ENCODE results near the gene PLAC8L1.

PLAC8L1 gene

GRCh38 chr5:146048994-146049703, 56.2 kb downstream of the PLAC8L1 start:
- Histone ChIP-seq H3K27me3 (no peaks in the 10 kb centered on the region; the same call in 1 of the 2 replicates), H3K4me1 (no peaks in the 10 kb centered on the region), H3K9me3 (no peaks in the 10 kb centered on the region), H3K4me3 (ENCODE audit: low read depth, low read length) (no peak overlapping the region), H3K36me3 (no peaks in the 10 kb centered on the region)
- peak; percentile 83 for TF ChIP-seq CTCF (IDR thresholded peaks at IDR 0.05; ENCODE audit: low read depth, low read length)
- peak; percentile 47 for DNase-seq

DNA sequence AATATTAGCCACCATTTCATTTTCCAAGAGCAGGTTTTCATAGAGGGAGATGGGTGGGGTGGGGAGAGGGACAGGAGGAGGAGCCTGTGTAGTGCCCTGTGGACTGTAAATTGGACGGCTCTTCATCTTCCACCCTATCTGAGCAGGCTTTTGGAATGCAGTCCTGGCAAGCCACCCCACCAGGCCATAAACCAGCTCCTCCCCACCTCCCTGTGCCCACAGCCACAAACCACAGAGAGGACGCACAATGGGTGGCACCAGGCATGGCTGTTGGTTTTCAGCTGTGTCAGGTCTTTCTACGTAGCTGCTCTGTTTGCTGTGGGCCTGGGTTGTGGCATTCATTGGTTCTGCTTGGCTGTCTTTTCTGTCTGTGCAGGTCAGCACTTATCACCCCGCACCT, 58.0 kb downstream of the PLAC8L1 start:
- Histone ChIP-seq H3K4me3 (ENCODE audit: low read depth, low read length) (no peak overlapping the region), H3K9me3 (no peaks in the 10 kb centered on the region), H3K36me3 (no peaks in the 10 kb centered on the region), H3K4me1 (no peaks in the 10 kb centered on the region), H3K27me3 (no peaks in the 10 kb centered on the region; the same call in 1 of the 2 replicates)
- TF ChIP-seq CTCF (IDR thresholded peaks at IDR 0.05; ENCODE audit: low read depth, low read length): no peak
- DNase-seq: no peak

- no peak for TF ChIP-seq CTCF (IDR thresholded peaks at IDR 0.05; ENCODE audit: low read depth, low read length)
- Histone ChIP-seq H3K9me3 (no peaks in the 10 kb centered on the region), H3K27me3 (no peaks in the 10 kb centered on the region; the same call in 1 of the 2 replicates), H3K36me3 (no peaks in the 10 kb centered on the region), H3K4me1 (no peaks in the 10 kb centered on the region), H3K4me3 (ENCODE audit: low read depth, low read length) (no peak overlapping the region)
- no peak for DNase-seq
These were observed 61.7 kb downstream of the PLAC8L1 start for GRCh38 chr5:146043722-146044121.

DNA sequence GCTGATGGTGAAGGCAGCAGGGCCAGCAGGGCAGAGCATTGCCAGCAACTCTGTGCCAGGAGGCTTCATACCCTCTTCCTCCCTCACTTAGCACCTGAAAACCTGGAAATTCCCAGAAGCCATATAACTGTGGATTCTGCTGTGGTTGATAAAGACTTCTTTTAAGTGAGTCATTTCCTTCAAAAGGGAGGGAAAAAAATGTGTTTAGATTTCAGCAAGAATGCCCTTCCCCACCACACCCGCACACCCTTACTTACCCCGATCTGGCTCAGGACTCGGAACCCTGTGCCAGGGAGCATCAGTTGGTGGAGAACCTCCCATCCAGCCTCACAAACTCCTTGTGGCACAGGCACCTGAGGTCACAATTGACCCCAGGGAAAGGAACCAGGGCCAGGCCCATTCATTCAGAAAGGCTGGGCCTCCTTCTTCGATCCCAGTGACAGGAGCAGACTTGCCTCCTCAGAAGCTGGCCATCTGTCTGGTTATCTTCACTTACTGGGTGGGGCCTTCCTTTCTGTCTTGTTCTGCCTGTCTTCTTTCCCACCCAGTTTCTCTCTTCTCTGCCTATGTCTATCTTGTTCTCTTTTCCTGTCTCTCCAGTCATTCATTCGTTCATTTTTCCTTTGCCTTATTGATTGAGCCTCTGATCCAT, 62.6 kb downstream of the PLAC8L1 start:
- Histone ChIP-seq H3K4me3 (ENCODE audit: low read depth, low read length) (no peak overlapping the region), H3K36me3 (no peaks in the 10 kb centered on the region), H3K4me1 (no peaks in the 10 kb centered on the region), H3K27me3 (no peaks in the 10 kb centered on the region; the same call in 1 of the 2 replicates), H3K9me3 (no peaks in the 10 kb centered on the region)
- DNase-seq: no peak
- TF ChIP-seq CTCF (IDR thresholded peaks at IDR 0.05; ENCODE audit: low read depth, low read length): no peak

DNA sequence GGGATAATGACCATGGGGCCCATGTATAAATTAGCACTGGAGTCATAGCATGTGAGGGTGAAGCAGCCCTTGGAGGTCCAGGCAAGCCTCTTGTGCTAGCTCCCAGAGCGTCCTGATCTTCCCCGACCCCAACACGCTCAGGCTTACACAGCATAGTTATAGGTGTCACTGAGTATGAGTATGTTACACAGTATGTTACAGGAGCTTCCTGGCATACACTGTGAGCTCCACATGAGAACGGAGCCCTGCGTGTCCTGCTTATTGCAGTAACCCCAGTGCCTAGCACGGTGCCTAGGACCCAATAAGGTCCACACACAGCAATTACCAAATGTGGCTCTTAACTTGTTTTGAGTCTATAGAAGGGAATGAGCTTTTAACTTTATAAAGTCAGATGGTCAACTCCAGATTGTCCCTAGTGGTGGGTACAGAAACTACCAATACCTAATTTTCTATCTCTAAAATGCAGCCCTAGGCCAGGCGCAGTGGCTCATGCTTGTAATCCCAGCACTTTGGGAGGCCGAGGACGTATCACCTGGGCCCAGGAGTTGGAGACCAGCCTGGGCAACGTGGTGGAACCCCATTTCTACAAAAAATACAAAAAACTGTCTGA, 64.1 kb downstream of the PLAC8L1 start:
- Histone ChIP-seq H3K9me3 (no peaks in the 10 kb centered on the region), H3K36me3 (no peaks in the 10 kb centered on the region), H3K4me3 (ENCODE audit: low read depth, low read length) (no peak overlapping the region), H3K4me1 (no peaks in the 10 kb centered on the region), H3K27me3 (peaks cover under 1% of the 10 kb centered on the region; the same call in 1 of the 2 replicates)
- TF ChIP-seq CTCF (IDR thresholded peaks at IDR 0.05; ENCODE audit: low read depth, low read length): peak; percentile 50
- no peak for DNase-seq

All from BE2C (cell line).